Endothelial cell of umbilical vein (primary cell): ENCODE measurements around the gene RHOBTB1. TPM values are rescaled to one million over a fixed set of nuclear protein-coding genes. Genes with fewer than 3 reads are reported as not detected.

Experiments
- BruUV-seq: library from RNA; stranded (reverse); fragments of 400-500 nt; replicated peaks from 2 replicates; lab custom pipeline; 2021; lab: Mats Ljungman, UMichigan
- CTCF ChIA-PET: fragments of 300-600, 350-600 bp; sonication (Branson Sonifier 250); formaldehyde crosslinking; loops from one replicate; lab custom pipeline; 2021; ENCODE audit warnings: antibody characterized with exemption, inconsistent platforms; lab: Charles Lee
- POLR2A ChIA-PET: fragments of 300-600, 350-600 bp; sonication (Branson Sonifier 250); formaldehyde crosslinking; loops from one replicate; lab custom pipeline; 2021; ENCODE audit warnings: antibody characterized with exemption, inconsistent platforms; lab: Charles Lee
- DNase-seq: peaks from one replicate; pipeline ENCODE4 v3.0.0-alpha.2; 2011; ENCODE audit warnings: low read depth, low spot score
- FAIRE-seq: peaks from 2 replicates; lab custom pipeline; 2011; peaks lifted over from hg19 to GRCh38; lab: Jason Lieb, UNC
- H2AFZ ChIP-seq: 2 replicates; pipeline ENCODE4 v1.6.0; 2012; ENCODE audit warnings: low read depth, low read length, control low read depth, inconsistent platforms
- H3K27ac ChIP-seq: 2 replicates; pipeline ENCODE4 v1.5.1; 2011; ENCODE audit warnings: low read depth, mild to moderate bottlenecking, control low read depth, low read length, moderate library complexity; ENCODE audit not compliant: insufficient read depth
- H3K27me3 ChIP-seq, 2 experiments: 2 replicates each; pipeline versions ENCODE4 v1.6.0 to v1.6.1; 2011; ENCODE audit warnings: low read length in 2 of 2, mixed read lengths in 1 of 2; ENCODE audit not compliant: control insufficient read depth in 2 of 2, insufficient read depth in 2 of 2
- H3K36me3 ChIP-seq, 2 experiments: 2 replicates in 1 of 2; 3 replicates in 1 of 2; pipeline ENCODE4 v1.5.1; 2011; ENCODE audit warnings: low read length in 2 of 2, mild to moderate bottlenecking in 1 of 2, moderate library complexity in 1 of 2; ENCODE audit not compliant: control insufficient read depth in 2 of 2, insufficient read depth in 2 of 2; ENCODE audit errors: extremely low read depth in 1 of 2
- H3K4me1 ChIP-seq: 3 replicates; pipeline ENCODE4 v1.5.1; 2011; ENCODE audit warnings: mild to moderate bottlenecking, low read length; ENCODE audit not compliant: control insufficient read depth, insufficient read depth; ENCODE audit errors: extremely low read depth
- H3K4me2 ChIP-seq: 2 replicates; pipeline ENCODE4 v1.6.1; 2011; ENCODE audit warnings: low read length, control low read depth, mixed read lengths; ENCODE audit not compliant: insufficient read depth
- H3K4me3 ChIP-seq, 3 experiments: fragments of 200-600 bp in 1 of 3; sonication (generic), shearing (Covaris generic) in 1 of 3; replicated peaks in 1 of 3; 2 replicates each; pipeline ENCODE4 v1.5.1; 2011 to 2016; ENCODE audit warnings: control low read depth in 3 of 3, low read length in 3 of 3, mild to moderate bottlenecking in 2 of 3, inconsistent platforms in 1 of 3, low read depth in 1 of 3, moderate library complexity in 1 of 3; ENCODE audit not compliant: insufficient read depth in 1 of 3
- H3K79me2 ChIP-seq: 2 replicates; pipeline ENCODE4 v1.6.0; 2012; ENCODE audit warnings: low read length, inconsistent platforms; ENCODE audit not compliant: control insufficient read depth, insufficient read depth
- H3K9ac ChIP-seq: replicated peaks from 2 replicates; pipeline ENCODE3; 2011; ENCODE audit warnings: low read length, control low read depth; ENCODE audit not compliant: insufficient read depth; ENCODE audit errors: extremely low read depth
- H3K9me1 ChIP-seq: replicated peaks from 3 replicates; pipeline ENCODE4 v1.6.0; 2011; ENCODE audit warnings: mild to moderate bottlenecking, low read length; ENCODE audit not compliant: control insufficient read depth, insufficient read depth; ENCODE audit errors: extremely low read depth
- H3K9me3 ChIP-seq: replicated peaks from 2 replicates; pipeline ENCODE4 v1.5.1; 2012; ENCODE audit warnings: low read length, inconsistent platforms; ENCODE audit not compliant: control insufficient read depth, insufficient read depth
- H4K20me1 ChIP-seq: replicated peaks from 2 replicates; pipeline ENCODE3; 2011; ENCODE audit warnings: mild to moderate bottlenecking, low read length; ENCODE audit not compliant: control insufficient read depth, insufficient read depth; ENCODE audit errors: extremely low read depth
- EZH2 ChIP-seq: IDR thresholded peaks from 2 replicates; pipeline ENCODE4 v1.6.1; 2012; ENCODE audit warnings: borderline replicate concordance, low read depth, mild to moderate bottlenecking, moderate library complexity, low read length, inconsistent platforms; ENCODE audit not compliant: severe bottlenecking
- FOS ChIP-seq: IDR thresholded peaks from 2 replicates; pipeline ENCODE4 v1.6.1; 2011; ENCODE audit warnings: mild to moderate bottlenecking, low read length, moderate library complexity, borderline replicate concordance; ENCODE audit not compliant: insufficient read depth
- GATA2 ChIP-seq: IDR thresholded peaks from 2 replicates; pipeline ENCODE4 v1.7.0; 2011; ENCODE audit warnings: low read depth, mild to moderate bottlenecking, moderate library complexity, mixed read lengths, low read length; ENCODE audit not compliant: insufficient read length, insufficient read depth
- JUN ChIP-seq: IDR thresholded peaks from 2 replicates; pipeline ENCODE4 v1.6.1; 2011; ENCODE audit warnings: borderline replicate concordance, low read depth; ENCODE audit not compliant: insufficient read length, insufficient read depth
- MYC ChIP-seq: IDR thresholded peaks from one replicate; pipeline ENCODE4 v1.6.1; 2011; ENCODE audit warnings: mild to moderate bottlenecking, low read depth, low read length
- POLR2A ChIP-seq: IDR thresholded peaks from 2 replicates; pipeline ENCODE4 v1.6.1; 2012; ENCODE audit warnings: low read depth, mild to moderate bottlenecking, control low read depth, low read length
- POLR2AphosphoS5 ChIP-seq: IDR thresholded peaks from 2 replicates; pipeline ENCODE4 v1.6.1; 2012; ENCODE audit warnings: low read depth, mild to moderate bottlenecking, control low read depth, low read length, moderate library complexity; ENCODE audit not compliant: insufficient read depth
- dilution Hi-C: fragments of 300-500 bp; cut with MboI; formaldehyde crosslinking; loops from one replicate; pipeline ENCODE4 v1.15.0; 2019; ENCODE audit warnings: low sequenced_read_pairs; ENCODE audit not compliant: extremely low pct_ligation_motif_present
- intact Hi-C: fragments of 100-400 bp; cut with micrococcal nuclease; formaldehyde crosslinking; loops from one replicate; pipeline ENCODE4 v1.10.0; 2022
- polyA plus RNA-seq, 4 experiments: library from polyadenylated mRNA; depleted of rRNA in 3 of 4; stranded (reverse) in 3 of 4; unstranded in 1 of 4; fragments of >200 nt; gene quantifications; 2 replicates each; pipeline versions ENCODE4 v1.2.1 to v1.2.3, GENCODE V29; 2011 to 2012; ENCODE audit warnings: missing spikeins in 1 of 4
- total RNA-seq: library from RNA; stranded (reverse); gene quantifications from 2 replicates; pipeline ENCODE4 v1.2.3, GENCODE V29; 2021
- TF ChIP-seq, protein P1 (sequence below), 2 donors: IDR thresholded peaks; 1 replicate in 1 of 2; 2 replicates in 1 of 2; pipeline ENCODE4 v1.5.1; 2011; ENCODE audit warnings: low read length in 2 of 2, mild to moderate bottlenecking in 2 of 2, moderate library complexity in 2 of 2, control low read depth in 1 of 2, inconsistent platforms in 1 of 2, low read depth in 1 of 2; ENCODE audit not compliant: insufficient read depth in 1 of 2; ENCODE audit errors: extremely low read depth in 1 of 2
- TF ChIP-seq, protein P2 (sequence below): IDR thresholded peaks from 2 replicates; pipeline ENCODE4 v1.6.1; 2011; ENCODE audit not compliant: insufficient read depth, insufficient read length

RHOBTB1 gene
- total and polyA plus RNA-seq, 2 donors (not counting 3 experiments of a cell fraction or from before 2014, with no cell fraction given): 21.2 to 31.0 TPM

DNA sequence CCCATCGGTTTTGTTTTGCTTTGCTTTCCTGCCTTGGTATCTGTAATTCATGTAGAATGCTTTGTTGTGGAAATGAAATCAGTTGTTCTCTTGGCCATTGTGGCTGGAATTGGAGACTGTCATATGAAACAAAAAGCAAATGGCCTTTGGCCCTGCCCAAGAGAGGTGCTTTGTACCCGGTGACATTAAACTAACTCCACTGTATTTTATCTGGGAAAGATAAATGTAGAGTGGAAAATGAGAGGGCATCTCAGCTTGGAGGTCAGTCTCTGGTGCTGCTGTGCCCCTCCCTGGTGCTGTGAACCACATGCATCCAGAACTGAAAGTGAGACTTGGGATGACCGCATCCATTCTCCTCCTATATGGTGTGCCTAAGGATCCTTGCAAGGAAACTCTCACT lies 90.3 kb downstream of the RHOBTB1 start:
- CTCF ChIA-PET: no interaction called here
- FAIRE-seq (no peak), DNase-seq (no peak)
- Histone ChIP-seq H3K9me3 (no peaks in the 10 kb centered on the region), H3K4me3 (no peak overlapping the region), H2AFZ (no peak overlapping the region), H3K79me2 (no peaks in the 10 kb centered on the region), H3K4me2 (no peak overlapping the region), H4K20me1 (no peaks in the 10 kb centered on the region), H3K27me3 (no peaks in the 10 kb centered on the region), H3K9me1 (no peaks in the 10 kb centered on the region), H3K4me1 (no peaks in the 10 kb centered on the region), H3K9ac (no peak overlapping the region), H3K36me3 (no peaks in the 10 kb centered on the region), H3K27ac (no peak overlapping the region)
- TF ChIP-seq, protein P1, sequence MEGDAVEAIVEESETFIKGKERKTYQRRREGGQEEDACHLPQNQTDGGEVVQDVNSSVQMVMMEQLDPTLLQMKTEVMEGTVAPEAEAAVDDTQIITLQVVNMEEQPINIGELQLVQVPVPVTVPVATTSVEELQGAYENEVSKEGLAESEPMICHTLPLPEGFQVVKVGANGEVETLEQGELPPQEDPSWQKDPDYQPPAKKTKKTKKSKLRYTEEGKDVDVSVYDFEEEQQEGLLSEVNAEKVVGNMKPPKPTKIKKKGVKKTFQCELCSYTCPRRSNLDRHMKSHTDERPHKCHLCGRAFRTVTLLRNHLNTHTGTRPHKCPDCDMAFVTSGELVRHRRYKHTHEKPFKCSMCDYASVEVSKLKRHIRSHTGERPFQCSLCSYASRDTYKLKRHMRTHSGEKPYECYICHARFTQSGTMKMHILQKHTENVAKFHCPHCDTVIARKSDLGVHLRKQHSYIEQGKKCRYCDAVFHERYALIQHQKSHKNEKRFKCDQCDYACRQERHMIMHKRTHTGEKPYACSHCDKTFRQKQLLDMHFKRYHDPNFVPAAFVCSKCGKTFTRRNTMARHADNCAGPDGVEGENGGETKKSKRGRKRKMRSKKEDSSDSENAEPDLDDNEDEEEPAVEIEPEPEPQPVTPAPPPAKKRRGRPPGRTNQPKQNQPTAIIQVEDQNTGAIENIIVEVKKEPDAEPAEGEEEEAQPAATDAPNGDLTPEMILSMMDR (IDR thresholded peaks at IDR 0.05; ENCODE audit: extremely low read depth in 1 of 2, insufficient read depth in 1 of 2, low read depth in 1 of 2, low read length in 2 of 2): no peak
- no peak for TF ChIP-seq MYC
- no peak for TF ChIP-seq JUN
- no peak for TF ChIP-seq POLR2AphosphoS5
- no peak for TF ChIP-seq POLR2A
- no peak for TF ChIP-seq FOS
- TF ChIP-seq, protein P2, sequence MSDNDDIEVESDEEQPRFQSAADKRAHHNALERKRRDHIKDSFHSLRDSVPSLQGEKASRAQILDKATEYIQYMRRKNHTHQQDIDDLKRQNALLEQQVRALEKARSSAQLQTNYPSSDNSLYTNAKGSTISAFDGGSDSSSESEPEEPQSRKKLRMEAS: no peak
- no peak for TF ChIP-seq EZH2
- TF ChIP-seq GATA2: no peak
- POLR2A ChIA-PET: no interaction called here
- dilution Hi-C loops: no loop called here
- intact Hi-C loops: no loop called here
- BruUV-seq: no TSS peak
